ENCODE data around the gene FNDC3B. TPM values are rescaled to one million over a fixed set of nuclear protein-coding genes. Genes with fewer than 3 reads are reported as not detected.
"Not testable (repeated sequence)": the region's sequence is repeated elsewhere in the genome, so short reads cannot be mapped to it uniquely, and the experiment has no call there.

FNDC3B gene
- total RNA-seq, 1 experiment from 2014 or later, result 48.6 TPM

DNA sequence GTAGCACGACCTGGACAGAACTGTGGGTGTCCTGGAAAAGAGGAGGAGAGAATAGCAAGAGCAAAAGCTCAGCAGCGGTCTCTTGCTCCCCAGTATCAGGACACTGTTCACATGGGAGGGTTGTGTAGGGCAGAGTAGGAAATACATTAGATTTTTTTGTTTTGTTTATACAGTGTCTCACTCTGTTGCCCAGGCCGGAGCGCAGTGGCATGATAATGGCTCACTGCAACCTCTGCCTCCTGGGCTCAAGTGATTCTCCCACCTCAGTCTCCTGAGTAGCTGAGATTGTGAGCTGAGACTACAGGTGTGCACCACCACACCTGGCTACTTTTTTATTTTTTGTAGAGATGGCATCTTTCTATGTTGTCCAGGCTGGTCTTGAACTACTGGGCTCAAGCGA lies 53.3 kb downstream of the FNDC3B start:
- intact Hi-C loops (cut with micrococcal nuclease), result no loop called here
- TF ChIP-seq, protein P1, sequence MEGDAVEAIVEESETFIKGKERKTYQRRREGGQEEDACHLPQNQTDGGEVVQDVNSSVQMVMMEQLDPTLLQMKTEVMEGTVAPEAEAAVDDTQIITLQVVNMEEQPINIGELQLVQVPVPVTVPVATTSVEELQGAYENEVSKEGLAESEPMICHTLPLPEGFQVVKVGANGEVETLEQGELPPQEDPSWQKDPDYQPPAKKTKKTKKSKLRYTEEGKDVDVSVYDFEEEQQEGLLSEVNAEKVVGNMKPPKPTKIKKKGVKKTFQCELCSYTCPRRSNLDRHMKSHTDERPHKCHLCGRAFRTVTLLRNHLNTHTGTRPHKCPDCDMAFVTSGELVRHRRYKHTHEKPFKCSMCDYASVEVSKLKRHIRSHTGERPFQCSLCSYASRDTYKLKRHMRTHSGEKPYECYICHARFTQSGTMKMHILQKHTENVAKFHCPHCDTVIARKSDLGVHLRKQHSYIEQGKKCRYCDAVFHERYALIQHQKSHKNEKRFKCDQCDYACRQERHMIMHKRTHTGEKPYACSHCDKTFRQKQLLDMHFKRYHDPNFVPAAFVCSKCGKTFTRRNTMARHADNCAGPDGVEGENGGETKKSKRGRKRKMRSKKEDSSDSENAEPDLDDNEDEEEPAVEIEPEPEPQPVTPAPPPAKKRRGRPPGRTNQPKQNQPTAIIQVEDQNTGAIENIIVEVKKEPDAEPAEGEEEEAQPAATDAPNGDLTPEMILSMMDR (conservative IDR thresholded peaks at IDR 0.05; ENCODE audit: low read depth, low read length), result no peak
- TF ChIP-seq EZH2phosphoT487 (IDR thresholded peaks at IDR 0.05; ENCODE audit: borderline replicate concordance, low read length), result no peak
- no peak for TF ChIP-seq EZH2 (IDR thresholded peaks at IDR 0.05; ENCODE audit: low read length, unreplicated experiment)
- H4K20me1 ChIP-seq (ENCODE audit: low read length), result peaks cover 32% of the 10 kb centered on the region
- H3K9me2 ChIP-seq (replicated peaks; ENCODE audit: low read length), result no peaks in the 10 kb centered on the region
- ChIA-PET POLR2A (ENCODE audit: unreplicated experiment) (interaction anchor here (0.6 kb wide), 1 partner anchor 110 kb away, joined by 9 read pairs; no protein-coding TSS in a partner anchor), CTCF (no interaction called here)
- no peaks in the 10 kb centered on the region for H3K9me3 ChIP-seq (ENCODE audit: low read length)
- DNase-seq, result no peak
- H3K4me3 ChIP-seq (ENCODE audit: low read length), result no peak overlapping the region
- no peak overlapping the region for H3K4me2 ChIP-seq (ENCODE audit: low read length)
- ATAC-seq, result no peak
- H2AFZ ChIP-seq (ENCODE audit: low read length), result no peak overlapping the region
- no peak overlapping the region for H3K27ac ChIP-seq (ENCODE audit: low read length)
- no TSS peak for BruUV-seq (replicated peaks)
- peaks cover 89% of the 10 kb centered on the region for H3K79me2 ChIP-seq (ENCODE audit: low read length)
- no peak overlapping the region for H3K9ac ChIP-seq (ENCODE audit: low read length)
- no peaks in the 10 kb centered on the region for H3F3A ChIP-seq (ENCODE audit: low read length, unreplicated experiment)
- 0 out of 2 replicates have a peak, but pooled peaks cover 3% of the 10 kb centered on the region for H3K36me3 ChIP-seq (ENCODE audit: low read depth, low read length)
- H3K27me3 ChIP-seq (ENCODE audit: low read length), result no peaks in the 10 kb centered on the region
- H3K4me1 ChIP-seq (ENCODE audit: insufficient read depth, low read length), result peaks cover 29% of the 10 kb centered on the region

DNA sequence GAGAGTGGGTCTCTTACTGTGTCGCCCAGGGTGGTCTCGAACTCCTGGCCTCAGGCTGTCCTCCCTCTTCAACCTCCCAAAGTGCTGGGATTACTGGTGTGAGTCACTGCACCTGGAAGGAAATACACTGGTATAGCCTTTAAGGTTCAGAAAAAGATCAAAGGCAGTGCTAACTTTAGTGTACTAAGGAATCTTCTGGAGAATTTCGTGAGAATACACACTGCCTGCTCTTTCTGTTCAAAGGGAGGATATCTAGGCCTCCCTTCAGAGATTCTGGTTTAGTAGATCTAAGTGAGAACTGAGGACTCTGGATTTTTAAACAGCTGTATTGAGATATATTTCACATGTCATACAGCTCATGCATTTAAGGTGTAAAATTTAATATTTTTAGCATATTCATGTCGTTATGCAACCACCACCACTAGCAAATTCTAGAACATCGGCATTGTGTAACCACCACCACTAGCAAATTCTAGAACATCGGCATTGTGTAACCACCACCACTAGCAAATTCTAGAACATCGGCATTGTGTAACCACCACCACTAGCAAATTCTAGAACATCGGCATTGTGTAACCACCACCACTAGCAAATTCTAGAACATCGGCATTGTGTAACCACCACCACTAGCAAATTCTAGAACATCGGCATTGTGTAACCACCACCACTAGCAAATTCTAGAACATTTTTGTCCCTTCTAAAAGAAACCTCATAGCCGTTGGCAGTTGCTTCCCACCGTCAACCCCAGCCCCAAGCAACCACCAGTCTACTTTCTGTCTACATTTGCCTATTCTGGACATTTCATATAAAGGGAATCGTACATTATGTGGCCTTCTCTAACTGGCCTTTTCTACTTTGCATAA lies 54.4 kb downstream of the FNDC3B start:
- CTCF ChIA-PET; H3K27me3 ChIP-seq (ENCODE audit: low read length); H3K9me3 ChIP-seq (ENCODE audit: low read length); H3K4me2 ChIP-seq (ENCODE audit: low read length); H3K9me2 ChIP-seq (replicated peaks; ENCODE audit: low read length); H2AFZ ChIP-seq (ENCODE audit: low read length); DNase-seq; H3K9ac ChIP-seq (ENCODE audit: low read length); intact Hi-C loops (cut with micrococcal nuclease); POLR2A ChIA-PET (ENCODE audit: unreplicated experiment); H3F3A ChIP-seq (ENCODE audit: low read length, unreplicated experiment); ATAC-seq; H3K4me3 ChIP-seq (ENCODE audit: low read length); BruUV-seq (replicated peaks); H3K36me3 ChIP-seq (ENCODE audit: low read depth, low read length); H3K27ac ChIP-seq (ENCODE audit: low read length): not testable (repeated sequence)
- peaks cover 89% of the 10 kb centered on the region for H3K79me2 ChIP-seq (ENCODE audit: low read length)
- peaks cover 36% of the 10 kb centered on the region for H3K4me1 ChIP-seq (ENCODE audit: insufficient read depth, low read length)
- H4K20me1 ChIP-seq (ENCODE audit: low read length), result peaks cover 43% of the 10 kb centered on the region

DNA sequence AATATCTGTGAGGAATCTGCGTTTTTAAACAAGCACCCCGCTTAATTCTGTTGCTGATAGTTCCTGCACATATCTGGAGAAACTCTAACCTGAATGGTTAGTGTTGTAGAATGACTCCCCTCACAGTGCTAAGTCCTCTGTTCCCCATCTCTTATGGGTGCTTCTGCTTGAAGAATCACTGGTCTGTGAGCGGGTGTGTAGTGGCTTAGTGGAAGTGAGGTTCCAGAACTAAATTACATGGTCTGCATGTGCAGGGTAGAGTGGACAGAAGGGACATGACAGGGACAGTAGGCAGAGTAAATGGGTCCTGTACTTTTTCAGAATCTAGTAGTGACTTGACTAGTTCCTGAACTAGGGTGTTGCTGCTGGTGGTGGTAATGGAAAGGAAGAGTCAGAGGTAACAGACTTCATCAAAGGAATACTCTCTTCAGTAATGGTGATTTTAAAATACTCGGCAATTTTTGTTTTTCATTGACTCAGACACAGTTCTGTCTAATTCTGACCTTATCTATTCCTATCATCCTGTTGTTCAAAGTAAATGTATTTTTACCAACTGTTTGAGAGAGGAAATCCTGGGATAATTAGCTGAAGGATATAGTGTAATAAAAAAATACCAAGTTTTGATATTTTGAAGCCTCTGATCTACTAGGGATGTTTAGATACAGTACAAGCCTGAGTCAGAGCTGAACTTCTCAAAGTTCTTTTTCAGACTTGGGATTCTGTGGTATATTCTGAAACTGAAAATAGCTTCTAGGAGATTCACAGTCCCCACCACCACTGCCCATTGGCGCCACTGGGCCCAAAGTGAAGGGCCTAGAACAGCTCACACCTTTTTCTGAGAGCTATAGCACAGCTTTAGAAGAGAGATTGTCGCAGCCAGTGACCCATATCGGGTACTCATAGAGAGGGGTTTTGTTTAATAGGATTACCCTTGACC lies 55.5 kb downstream of the FNDC3B start:
- Histone ChIP-seq H3K9me3 (ENCODE audit: low read length) (no peaks in the 10 kb centered on the region), H3K27me3 (ENCODE audit: low read length) (no peaks in the 10 kb centered on the region), H3F3A (ENCODE audit: low read length, unreplicated experiment) (no peaks in the 10 kb centered on the region), H3K36me3 (ENCODE audit: low read depth, low read length) (peaks cover 4% of the 10 kb centered on the region; the same call in 1 of the 2 replicates), H3K9me2 (replicated peaks; ENCODE audit: low read length) (no peaks in the 10 kb centered on the region), H3K27ac (ENCODE audit: low read length) (no peak overlapping the region), H4K20me1 (ENCODE audit: low read length) (peaks cover 50% of the 10 kb centered on the region), H3K4me2 (ENCODE audit: low read length) (no peak overlapping the region), H2AFZ (ENCODE audit: low read length) (no peak overlapping the region), H3K9ac (ENCODE audit: low read length) (no peak overlapping the region), H3K4me1 (ENCODE audit: insufficient read depth, low read length) (peaks cover 36% of the 10 kb centered on the region), H3K4me3 (ENCODE audit: low read length) (no peak overlapping the region), H3K79me2 (ENCODE audit: low read length) (peaks cover 89% of the 10 kb centered on the region)
- intact Hi-C loops (cut with micrococcal nuclease), result no loop called here
- ChIA-PET CTCF (no interaction called here), POLR2A (ENCODE audit: unreplicated experiment) (interaction anchor here (0.6 kb wide), 1 partner anchor 148 kb away, joined by 3 read pairs; no protein-coding TSS in a partner anchor)
- DNase-seq (no peak), ATAC-seq (no peak)
- TF ChIP-seq, protein P1 (conservative IDR thresholded peaks at IDR 0.05; ENCODE audit: low read depth, low read length), result no peak
- no peak for TF ChIP-seq EZH2phosphoT487 (IDR thresholded peaks at IDR 0.05; ENCODE audit: borderline replicate concordance, low read length)
- TF ChIP-seq EZH2 (IDR thresholded peaks at IDR 0.05; ENCODE audit: low read length, unreplicated experiment), result no peak
- BruUV-seq (replicated peaks), result no TSS peak
